Superior temporal gyrus (tissue), 1 donor: ENCODE results near the gene TEX2.
"Not testable (repeated sequence)": the region's sequence is repeated elsewhere in the genome, so short reads cannot be mapped to it uniquely, and the experiment has no call there.

ENCODE experiments used
- DNase-seq: peaks from one replicate; pipeline ENCODE4 v3.0.0-alpha.2; 2016; ENCODE audit errors: extremely low spot score

Gene TEX2

GRCh38 chr17:64212122-64212521 is 50.9 kb downstream of the TEX2 start:
- no peak for DNase-seq

GRCh38 chr17:64209983-64210382 is 53.1 kb downstream of the TEX2 start:
- DNase-seq = no peak

- no peak for DNase-seq
Observed at GRCh38 chr17:64209356-64209941, 53.6 kb downstream of the TEX2 start.

- not testable (repeated sequence) for DNase-seq
Observed at GRCh38 chr17:64208656-64209055, 54.4 kb downstream of the TEX2 start.

- DNase-seq = no peak
Observed at GRCh38 chr17:64205804-64206203, 57.3 kb downstream of the TEX2 start.

GRCh38 chr17:64203630-64204029 is 59.4 kb downstream of the TEX2 start:
- no peak for DNase-seq

GRCh38 chr17:64202683-64203344 is 60.2 kb downstream of the TEX2 start:
- peak; percentile 92 for DNase-seq

GRCh38 chr17:64200080-64201032 is 62.7 kb downstream of the TEX2 start:
- peak; percentile 42 for DNase-seq

GRCh38 chr17:64198331-64199090 is 64.5 kb downstream of the TEX2 start:
- DNase-seq = no peak

GRCh38 chr17:64196601-64197000 is 66.5 kb downstream of the TEX2 start:
- no peak for DNase-seq

- no peak for DNase-seq
Observed at GRCh38 chr17:64193561-64193960, 69.5 kb downstream of the TEX2 start.

GRCh38 chr17:64192589-64192988 is 70.5 kb downstream of the TEX2 start:
- peak; percentile 65 for DNase-seq

GRCh38 chr17:64190472-64190871 is 72.6 kb downstream of the TEX2 start:
- no peak for DNase-seq

- no peak for DNase-seq
Observed at GRCh38 chr17:64188088-64188487, 75.0 kb downstream of the TEX2 start.

- no peak for DNase-seq
Observed at GRCh38 chr17:64187093-64187895, 75.8 kb downstream of the TEX2 start.

- DNase-seq = no peak
Observed at GRCh38 chr17:64186171-64187092, 76.6 kb downstream of the TEX2 start.

- DNase-seq = not testable (repeated sequence)
Observed at GRCh38 chr17:64185557-64185956, 77.5 kb downstream of the TEX2 start.

- no peak for DNase-seq
Observed at GRCh38 chr17:64185101-64185500, 78.0 kb downstream of the TEX2 start.

GRCh38 chr17:64183815-64184214 is 79.2 kb downstream of the TEX2 start:
- DNase-seq = no peak
